GM12874 (cell line): ENCODE measurements around the gene ZBTB46.

Experiments used
- CTCF ChIP-seq: IDR thresholded peaks from 2 replicates; pipeline ENCODE4 v1.5.1; 2011; ENCODE audit warnings: low read depth, mild to moderate bottlenecking, control low read depth, low read length, moderate library complexity; ENCODE audit not compliant: insufficient read depth

The ZBTB46 gene

DNA sequence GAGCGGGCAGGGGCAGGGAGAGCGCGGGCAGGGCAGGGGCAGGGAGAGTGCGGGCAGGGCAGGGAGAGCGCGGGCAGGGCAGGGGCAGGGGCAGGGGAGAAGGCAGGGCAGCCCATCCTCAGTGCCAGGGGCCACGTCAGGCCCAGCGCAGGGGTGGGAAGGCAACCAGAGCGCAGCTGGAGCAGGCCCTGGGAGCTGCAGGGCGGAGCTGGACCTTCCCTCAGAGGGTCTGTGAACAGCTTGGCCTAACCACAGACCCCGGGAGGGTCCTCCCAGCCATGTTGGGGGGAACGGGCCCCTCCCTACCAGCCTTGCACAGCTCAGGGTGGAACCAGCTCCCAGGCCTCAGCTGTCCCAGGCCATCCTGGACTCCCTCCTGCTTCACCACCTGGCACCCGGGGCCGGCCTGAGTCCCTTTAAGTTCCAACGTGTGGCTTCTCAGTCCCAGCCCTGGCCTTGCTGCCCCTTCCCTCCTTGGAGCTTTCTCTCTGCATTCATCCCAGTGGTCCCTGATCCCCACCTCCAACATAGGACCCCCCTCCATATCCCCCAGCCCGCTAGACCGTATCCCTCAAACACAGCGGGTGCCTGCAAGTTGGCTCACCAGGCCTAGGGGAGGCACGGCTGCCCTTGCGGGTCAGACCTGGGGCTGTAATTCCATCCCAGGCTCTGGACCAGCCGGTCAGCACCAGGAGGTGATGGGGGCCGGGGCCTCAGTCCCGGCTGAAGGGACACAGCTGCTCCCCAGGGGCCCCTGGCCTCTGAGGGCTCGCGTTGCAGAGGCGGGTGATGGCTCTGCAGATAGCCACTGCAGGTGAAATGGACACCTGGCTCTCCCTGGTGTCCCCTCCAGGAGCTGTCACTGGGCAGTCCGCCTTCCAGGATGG lies 5.6 kb upstream of the ZBTB46 start:
- no peak for TF ChIP-seq CTCF

- TF ChIP-seq CTCF = no peak
These were observed 4.2 kb upstream of the ZBTB46 start for GRCh38 chr20:63835021-63835858.

DNA sequence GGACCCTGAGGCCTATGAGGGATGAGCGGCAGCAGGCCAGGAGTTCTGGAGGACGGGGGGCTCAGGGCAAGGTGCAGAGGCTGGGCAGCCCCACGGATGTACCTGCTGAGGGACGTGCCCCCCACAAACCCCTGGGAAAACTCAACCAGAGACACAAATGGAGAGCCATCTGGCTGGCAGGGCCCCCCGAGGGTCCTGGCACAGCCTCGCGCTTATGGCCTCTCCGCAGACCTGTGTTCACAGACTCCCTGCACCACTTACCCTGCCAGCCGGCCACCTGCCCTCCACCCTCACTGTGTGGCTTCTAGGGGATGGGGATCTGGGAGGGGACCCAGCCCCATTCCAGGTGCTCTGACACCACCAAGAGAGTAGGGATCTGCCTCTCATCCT lies 3.4 kb upstream of the ZBTB46 start:
- no peak for TF ChIP-seq CTCF

- no peak for TF ChIP-seq CTCF
These were observed 2.9 kb upstream of the ZBTB46 start for GRCh38 chr20:63833776-63834490.

DNA sequence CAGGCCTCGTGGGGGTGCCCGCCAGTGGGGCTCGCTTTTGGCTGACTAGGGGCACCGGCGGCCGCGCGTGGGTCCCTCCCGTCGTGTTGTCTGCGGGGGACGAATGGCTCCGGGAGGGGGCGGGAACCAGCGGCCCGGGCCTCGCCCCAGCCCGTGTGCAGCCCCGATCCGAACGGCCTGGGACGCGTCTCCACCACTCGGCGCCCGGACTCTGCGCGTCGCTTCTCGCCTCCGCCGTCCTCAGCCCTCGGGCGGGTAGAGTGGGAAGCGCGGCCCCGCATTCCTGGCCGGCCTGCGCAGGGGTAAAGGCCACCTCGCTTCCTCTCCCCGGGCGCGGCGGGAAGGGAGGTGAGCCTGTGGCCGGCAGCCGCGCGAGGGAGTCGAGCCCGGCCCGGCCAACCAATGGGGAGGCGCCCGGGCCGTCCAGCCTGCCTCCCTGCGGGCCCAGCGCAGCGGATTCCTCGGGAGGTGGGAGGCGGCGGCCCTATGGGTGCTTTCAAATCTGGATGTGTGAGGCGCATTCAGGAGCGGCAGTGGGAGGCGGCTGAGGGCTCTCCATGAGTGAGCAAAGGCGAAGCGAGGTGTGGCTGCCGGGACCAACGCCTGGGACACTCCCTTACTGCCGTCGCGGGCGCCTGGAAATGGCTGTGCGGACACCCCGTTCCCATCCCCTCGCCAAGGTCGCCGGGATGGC lies 1.1 kb upstream of the ZBTB46 start:
- no peak for TF ChIP-seq CTCF

DNA sequence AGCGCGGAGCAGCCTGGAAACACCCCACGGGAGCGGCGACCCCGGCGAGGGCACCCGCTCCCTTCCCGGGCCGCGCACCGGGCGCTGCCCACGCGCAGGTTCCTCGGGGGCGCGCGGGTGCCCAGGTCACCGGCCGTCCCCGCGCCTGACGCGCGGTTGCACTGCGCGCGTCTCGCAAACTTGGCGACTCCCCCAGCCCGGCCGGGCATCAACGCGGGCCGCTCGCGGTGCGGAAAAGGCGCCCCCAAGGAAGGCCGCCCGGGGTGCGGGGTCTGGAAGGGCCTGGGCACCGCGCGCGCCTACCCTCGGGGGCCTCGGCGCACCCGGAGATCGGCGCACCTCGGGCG lies 555 bp upstream of the ZBTB46 start:
- TF ChIP-seq CTCF = no peak
